Smooth muscle cell (in vitro differentiated cells): Measurements from ENCODE around the gene ZNF214. TPM values are rescaled to one million over a fixed set of nuclear protein-coding genes. Genes with fewer than 3 reads are reported as not detected.

ENCODE experiments used
- DNase-seq: peaks from one replicate; lab custom pipeline; 2025; ENCODE audit not compliant: unreplicated experiment; lab: John Stamatoyannopoulos, UW
- H2AFZ ChIP-seq: fragments of 200-600 bp; sonication (generic); 2 replicates; pipeline ENCODE4 v1.6.0; 2016; ENCODE audit warnings: antibody characterized with exemption, low read depth, mild to moderate bottlenecking
- H3F3A ChIP-seq: fragments of 200-600 bp; sonication (generic); 2 replicates; pipeline ENCODE4 v1.6.0; 2017; ENCODE audit warnings: antibody characterized with exemption, low read depth
- H3K27ac ChIP-seq: fragments of 200-600 bp; sonication (generic); 2 replicates; pipeline ENCODE4 v1.5.1; 2016; ENCODE audit warnings: low read depth, mild to moderate bottlenecking
- H3K27me3 ChIP-seq: fragments of 200-600 bp; sonication (generic); 2 replicates; pipeline ENCODE4 v1.6.1; 2016; ENCODE audit warnings: low read depth, mild to moderate bottlenecking
- H3K36me3 ChIP-seq: fragments of 200-600 bp; sonication (generic); 2 replicates; pipeline ENCODE4 v1.5.1; 2016; ENCODE audit warnings: low read depth
- H3K4me1 ChIP-seq: fragments of 200-600 bp; sonication (generic); 2 replicates; pipeline ENCODE4 v1.5.1; 2016; ENCODE audit warnings: low read depth
- H3K4me2 ChIP-seq: fragments of 200-600 bp; sonication (generic); 2 replicates; pipeline ENCODE4 v1.6.0; 2016; ENCODE audit warnings: mild to moderate bottlenecking
- H3K4me3 ChIP-seq: fragments of 200-600 bp; sonication (generic); 2 replicates; pipeline ENCODE4 v1.5.1; 2016; ENCODE audit warnings: mild to moderate bottlenecking
- H3K79me2 ChIP-seq: fragments of 200-600 bp; sonication (generic); 2 replicates; pipeline ENCODE4 v1.6.0; 2016; ENCODE audit warnings: low read depth, mild to moderate bottlenecking
- H3K9ac ChIP-seq: fragments of 200-600 bp; sonication (generic); 2 replicates; pipeline ENCODE4 v1.6.0; 2016; ENCODE audit warnings: low read depth
- H3K9me3 ChIP-seq: fragments of 200-600 bp; sonication (generic); replicated peaks from 2 replicates; pipeline ENCODE4 v1.5.1; 2016; ENCODE audit warnings: low read depth
- H4K20me1 ChIP-seq: fragments of 200-600 bp; sonication (generic); 2 replicates; pipeline ENCODE4 v1.6.0; 2016; ENCODE audit warnings: low read depth
- CTCF ChIP-seq: fragments of 200-600 bp; sonication (generic); IDR thresholded peaks from 2 replicates; pipeline ENCODE4 v1.5.1; 2017; ENCODE audit warnings: borderline replicate concordance, mild to moderate bottlenecking, antibody characterized with exemption; ENCODE audit not compliant: insufficient read depth, poor library complexity, severe bottlenecking
- WGBS: methylation state at CpG from one replicate; pipeline ENCODE4 v1.1.7; 2016; ENCODE audit warnings: low lambda C conversion rate; 5-methylcytosine and 5-hydroxymethylcytosine counted together
- polyA plus RNA-seq: library from polyadenylated mRNA; unstranded; fragments of >200 nt; fragmentation: Nextera tagmentation; extraction: Ambion mirVana; gene quantifications from 2 replicates; pipeline ENCODE4 v1.2.1, GENCODE V29; 2016
- total RNA-seq: library from RNA; depleted of rRNA; stranded (reverse); fragments of >200 nt; gene quantifications from 2 replicates; pipeline ENCODE4 v1.2.3, GENCODE V29; 2014

ZNF214 gene
- total and polyA plus RNA-seq, 2 experiments from 2014 or later, result 1.8 to 3.5 TPM

- Histone ChIP-seq H3K36me3 (no peaks in the 10 kb centered on the region), H3F3A (no peaks in the 10 kb centered on the region), H3K27ac (no peak overlapping the region), H3K9me3 (no peaks in the 10 kb centered on the region), H3K79me2 (no peaks in the 10 kb centered on the region), H4K20me1 (no peaks in the 10 kb centered on the region), H3K27me3 (no peaks in the 10 kb centered on the region), H3K9ac (no peak overlapping the region), H2AFZ (no peak overlapping the region), H3K4me2 (no peak overlapping the region), H3K4me3 (no peak overlapping the region), H3K4me1 (peaks cover 3% of the 10 kb centered on the region)
- DNase-seq, result no peak
- TF ChIP-seq CTCF, result no peak
- 97% methylated on average over 1 of the region's 1 CpG for WGBS
These were observed 6.0 kb downstream of the ZNF214 start for GRCh38 chr11:7014118-7014517.

GRCh38 chr11:7004482-7004881 lies 15.7 kb downstream of the ZNF214 start:
- Histone ChIP-seq H3K9me3 (no peaks in the 10 kb centered on the region), H3F3A (no peaks in the 10 kb centered on the region), H4K20me1 (peaks cover 5% of the 10 kb centered on the region), H3K9ac (no peak overlapping the region), H3K4me1 (peaks cover 3% of the 10 kb centered on the region), H3K79me2 (no peaks in the 10 kb centered on the region), H3K4me2 (no peak overlapping the region), H3K27me3 (no peaks in the 10 kb centered on the region), H3K27ac (no peak overlapping the region), H3K36me3 (no peaks in the 10 kb centered on the region), H3K4me3 (no peak overlapping the region), H2AFZ (no peak overlapping the region)
- 54% methylated on average over 3 of the region's 3 CpGs for WGBS
- DNase-seq, result no peak
- TF ChIP-seq CTCF, result no peak

GRCh38 chr11:6995703-6996102 lies 24.4 kb downstream of the ZNF214 start:
- H3K4me3 ChIP-seq, result no peak overlapping the region
- H2AFZ ChIP-seq, result no peak overlapping the region
- no peaks in the 10 kb centered on the region for H3K36me3 ChIP-seq
- TF ChIP-seq CTCF, result no peak
- H3K9me3 ChIP-seq, result no peaks in the 10 kb centered on the region
- H3K4me1 ChIP-seq, result peaks cover 11% of the 10 kb centered on the region
- DNase-seq, result no peak
- no peak overlapping the region for H3K27ac ChIP-seq
- no peaks in the 10 kb centered on the region for H3K27me3 ChIP-seq
- no peaks in the 10 kb centered on the region for H4K20me1 ChIP-seq
- no peaks in the 10 kb centered on the region for H3K79me2 ChIP-seq
- H3K4me2 ChIP-seq, result no peak overlapping the region
- H3F3A ChIP-seq, result peaks cover 7% of the 10 kb centered on the region
- H3K9ac ChIP-seq, result no peak overlapping the region
